GM13976 (cell line): ENCODE measurements around the gene TSC22D3.

Experiments
- DNase-seq: peaks from one replicate; pipeline ENCODE4 v3.0.0; 2012; ENCODE audit warnings: low spot score
- in situ Hi-C: fragments of 300-500 bp; cut with MboI; formaldehyde crosslinking; loops from one replicate; pipeline ENCODE4 v1.12.0; 2022; ENCODE audit warnings: low sequenced_read_pairs, mixed read lengths, inconsistent platforms; ENCODE audit not compliant: unreplicated experiment
- TF ChIP-seq, protein P1 (sequence below): IDR thresholded peaks from 2 replicates; pipeline ENCODE4 v1.5.1; 2012; ENCODE audit warnings: borderline replicate concordance, mild to moderate bottlenecking; ENCODE audit not compliant: insufficient read depth; ENCODE audit errors: extremely low read depth, missing control alignments, control extremely low read depth

TSC22D3 gene

DNA sequence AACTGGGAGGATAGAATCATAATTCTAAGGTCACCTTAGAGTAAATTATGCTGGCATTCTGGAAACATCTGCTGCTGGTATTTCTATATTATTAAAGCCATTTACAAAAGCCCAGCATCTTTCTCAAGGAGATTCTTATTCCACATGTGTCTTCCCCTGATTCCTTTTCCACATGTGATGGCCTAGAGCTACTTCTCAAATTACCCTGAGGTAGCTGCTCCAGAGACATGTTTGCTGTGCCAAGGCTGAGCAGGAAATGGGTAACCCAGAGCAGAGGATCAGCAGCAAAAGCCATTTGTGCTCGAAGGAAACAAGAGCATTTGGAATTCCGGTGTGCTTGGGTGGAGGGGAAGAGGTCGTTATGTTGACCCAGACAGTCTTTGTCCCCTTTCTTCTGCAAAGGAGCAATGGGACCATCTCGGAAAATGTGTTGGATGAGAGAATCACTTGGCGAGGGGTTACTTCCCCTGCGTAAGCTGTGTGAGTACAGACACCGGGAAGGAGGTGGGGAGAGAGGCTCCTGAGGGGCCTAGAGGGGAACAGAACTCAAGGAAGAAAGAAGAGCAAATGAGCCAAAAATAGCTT lies 24.6 kb downstream of the TSC22D3 start:
- TF ChIP-seq, protein P1, sequence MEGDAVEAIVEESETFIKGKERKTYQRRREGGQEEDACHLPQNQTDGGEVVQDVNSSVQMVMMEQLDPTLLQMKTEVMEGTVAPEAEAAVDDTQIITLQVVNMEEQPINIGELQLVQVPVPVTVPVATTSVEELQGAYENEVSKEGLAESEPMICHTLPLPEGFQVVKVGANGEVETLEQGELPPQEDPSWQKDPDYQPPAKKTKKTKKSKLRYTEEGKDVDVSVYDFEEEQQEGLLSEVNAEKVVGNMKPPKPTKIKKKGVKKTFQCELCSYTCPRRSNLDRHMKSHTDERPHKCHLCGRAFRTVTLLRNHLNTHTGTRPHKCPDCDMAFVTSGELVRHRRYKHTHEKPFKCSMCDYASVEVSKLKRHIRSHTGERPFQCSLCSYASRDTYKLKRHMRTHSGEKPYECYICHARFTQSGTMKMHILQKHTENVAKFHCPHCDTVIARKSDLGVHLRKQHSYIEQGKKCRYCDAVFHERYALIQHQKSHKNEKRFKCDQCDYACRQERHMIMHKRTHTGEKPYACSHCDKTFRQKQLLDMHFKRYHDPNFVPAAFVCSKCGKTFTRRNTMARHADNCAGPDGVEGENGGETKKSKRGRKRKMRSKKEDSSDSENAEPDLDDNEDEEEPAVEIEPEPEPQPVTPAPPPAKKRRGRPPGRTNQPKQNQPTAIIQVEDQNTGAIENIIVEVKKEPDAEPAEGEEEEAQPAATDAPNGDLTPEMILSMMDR, result no peak
- no peak for DNase-seq
- in situ Hi-C loops, result no loop called here

DNA sequence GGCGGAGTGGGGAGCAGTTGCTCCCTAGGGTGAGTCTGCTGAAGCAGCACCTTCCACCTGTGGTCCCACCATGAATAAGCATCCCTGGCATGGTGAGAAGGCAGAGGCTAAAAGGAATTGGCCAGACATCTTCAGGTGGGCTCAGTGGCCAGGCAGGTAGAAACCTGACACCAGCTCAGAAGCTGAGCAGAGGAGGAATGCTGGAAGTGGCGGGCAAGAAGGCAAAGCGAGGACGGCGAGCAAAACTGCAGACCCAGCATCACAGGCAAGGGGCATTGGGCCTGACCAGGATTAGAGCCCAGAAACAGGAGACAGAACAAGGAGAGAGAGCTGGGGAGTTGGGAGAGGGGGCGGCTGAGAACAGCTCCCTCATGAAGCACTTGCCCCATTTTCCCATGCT lies 25.3 kb downstream of the TSC22D3 start:
- TF ChIP-seq, protein P1, result no peak
- in situ Hi-C loops, result no loop called here
- DNase-seq, result no peak

DNA sequence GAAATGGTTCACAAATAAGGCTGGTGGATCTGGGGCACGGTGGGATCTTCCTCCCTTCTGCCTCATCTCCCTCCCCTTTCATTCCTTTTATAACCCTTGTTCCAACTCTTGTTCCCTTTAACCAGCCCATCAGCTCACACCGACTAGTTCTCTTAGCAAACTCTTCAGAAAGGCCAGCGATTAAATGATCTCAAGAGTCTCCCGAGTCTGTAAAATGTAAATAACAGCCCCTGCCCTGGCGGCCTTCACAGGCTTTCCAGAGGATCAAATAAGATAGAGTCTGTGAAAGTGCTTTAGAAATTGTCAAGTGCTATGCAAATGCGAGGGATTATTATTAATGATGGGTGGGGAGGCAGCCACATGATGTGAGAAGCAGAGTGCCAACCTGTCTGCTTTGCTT lies 27.1 kb downstream of the TSC22D3 start:
- in situ Hi-C loops, result no loop called here
- no peak for DNase-seq
- TF ChIP-seq, protein P1, result no peak

DNA sequence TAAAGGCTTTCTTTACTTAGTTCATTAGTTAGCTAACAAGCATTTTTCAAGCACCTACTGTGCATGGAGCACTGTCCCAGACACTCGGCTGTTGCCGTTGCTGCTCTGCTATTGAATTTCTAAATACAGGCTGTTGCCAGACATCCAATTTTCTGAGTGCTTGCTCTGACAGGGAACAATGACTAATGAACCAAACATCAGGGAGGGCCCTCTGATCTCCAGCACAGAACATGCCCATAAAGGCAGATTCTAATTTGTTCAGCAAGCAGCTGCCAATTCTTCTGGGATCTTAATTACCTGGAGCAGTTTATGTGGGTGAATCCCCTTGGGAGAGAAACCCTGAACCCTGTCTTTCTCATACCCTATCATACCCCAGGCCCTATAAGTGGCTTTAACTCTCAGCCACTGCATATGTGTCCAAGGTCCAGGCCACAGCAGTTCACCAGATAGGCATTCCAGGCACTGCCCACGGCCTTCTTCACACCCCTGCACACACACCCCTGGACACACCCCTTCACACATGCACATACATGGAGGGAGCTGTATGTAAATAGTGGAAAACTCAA lies 27.9 kb downstream of the TSC22D3 start:
- in situ Hi-C loops, result no loop called here
- TF ChIP-seq, protein P1, result no peak
- no peak for DNase-seq

DNA sequence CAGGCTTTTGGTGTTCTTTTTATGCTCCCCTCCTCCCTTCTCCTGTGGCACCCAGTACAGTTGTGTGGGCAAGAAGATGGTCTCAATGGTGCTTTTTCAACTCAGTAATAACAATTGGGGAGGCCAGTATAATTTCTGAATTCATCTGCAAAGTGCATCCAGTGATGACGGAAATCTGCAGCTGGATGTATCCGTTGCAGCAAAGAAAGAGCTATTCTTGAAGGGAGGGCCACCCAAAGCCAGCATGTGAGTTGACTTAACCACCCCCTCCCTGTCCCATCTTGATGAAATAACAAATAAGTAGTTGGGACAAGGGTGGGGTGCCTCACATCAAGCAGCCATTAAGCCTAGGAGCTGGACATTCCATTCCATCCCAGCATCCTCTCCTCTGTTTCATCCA lies 30.7 kb downstream of the TSC22D3 start:
- TF ChIP-seq, protein P1, result no peak
- in situ Hi-C loops, result no loop called here
- no peak for DNase-seq

DNA sequence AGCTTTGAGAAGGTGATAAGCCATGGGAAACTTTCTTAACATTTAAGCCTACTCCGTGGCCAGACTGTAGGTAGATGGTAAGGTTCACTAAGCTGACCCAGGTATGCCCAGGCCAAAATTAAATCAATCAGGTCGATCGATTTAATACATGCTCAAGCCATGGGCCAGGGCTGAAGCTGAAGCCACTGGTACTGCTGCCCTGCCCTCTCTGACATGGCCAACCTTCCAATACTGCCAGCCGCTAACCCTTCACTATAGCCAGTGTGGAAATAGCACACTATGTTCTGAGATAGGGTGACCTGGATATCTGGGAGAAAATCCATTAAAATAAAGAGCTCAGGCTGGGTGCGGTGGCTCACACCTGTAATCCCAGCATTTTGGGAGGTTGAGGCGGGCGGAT lies 31.6 kb downstream of the TSC22D3 start:
- DNase-seq, result no peak
- in situ Hi-C loops, result no loop called here
- TF ChIP-seq, protein P1, result no peak
